GM18858 (cell line): Measurements from ENCODE around the gene PRKN.

Experiments used
- ATAC-seq: cut with Tn5 transposase; IDR thresholded peaks from one replicate; pipeline ENCODE4 v1.9.1; 2021; ENCODE audit not compliant: unreplicated experiment

The PRKN gene

GRCh38 chr6:161694995-161695394 lies 1032.6 kb downstream of the PRKN start:
- no peak for ATAC-seq

GRCh38 chr6:161686655-161687054 lies 1040.9 kb downstream of the PRKN start:
- no peak for ATAC-seq

GRCh38 chr6:161684731-161685475 lies 1042.7 kb downstream of the PRKN start:
- no peak for ATAC-seq

- no peak for ATAC-seq
Measured at GRCh38 chr6:161683400-161683799, 1044.2 kb downstream of the PRKN start.

GRCh38 chr6:161682982-161683381 lies 1044.6 kb downstream of the PRKN start:
- ATAC-seq, result no peak

- ATAC-seq, result no peak
Measured at GRCh38 chr6:161679980-161680538, 1047.5 kb downstream of the PRKN start.

- ATAC-seq, result no peak
Measured at GRCh38 chr6:161677188-161677587, 1050.4 kb downstream of the PRKN start.

GRCh38 chr6:161676586-161676985 lies 1051.0 kb downstream of the PRKN start:
- ATAC-seq, result no peak

GRCh38 chr6:161674930-161675682 lies 1052.5 kb downstream of the PRKN start:
- no peak for ATAC-seq

- no peak for ATAC-seq
Measured at GRCh38 chr6:161673026-161673425, 1054.5 kb downstream of the PRKN start.

- ATAC-seq, result no peak
Measured at GRCh38 chr6:161671117-161671516, 1056.4 kb downstream of the PRKN start.

GRCh38 chr6:161668665-161669064 lies 1058.9 kb downstream of the PRKN start:
- no peak for ATAC-seq

- no peak for ATAC-seq
Measured at GRCh38 chr6:161667957-161668356, 1059.6 kb downstream of the PRKN start.

- ATAC-seq, result no peak
Measured at GRCh38 chr6:161663682-161664081, 1063.9 kb downstream of the PRKN start.

- no peak for ATAC-seq
Measured at GRCh38 chr6:161660666-161661571, 1066.6 kb downstream of the PRKN start.

- ATAC-seq, result no peak
Measured at GRCh38 chr6:161658211-161658610, 1069.4 kb downstream of the PRKN start.

GRCh38 chr6:161654209-161654608 lies 1073.4 kb downstream of the PRKN start:
- ATAC-seq, result no peak

- no peak for ATAC-seq
Measured at GRCh38 chr6:161651949-161652348, 1075.6 kb downstream of the PRKN start.

- ATAC-seq, result no peak
Measured at GRCh38 chr6:161649841-161650240, 1077.7 kb downstream of the PRKN start.

- ATAC-seq, result no peak
Measured at GRCh38 chr6:161649068-161649467, 1078.5 kb downstream of the PRKN start.

- no peak for ATAC-seq
Measured at GRCh38 chr6:161647234-161647633, 1080.3 kb downstream of the PRKN start.
